ENCODE measurements around the gene PHKB. TPM values are rescaled to one million over a fixed set of nuclear protein-coding genes. Genes with fewer than 3 reads are reported as not detected.

PHKB gene
- total and polyA plus RNA-seq, 2 donors (not counting 1 experiment from before 2014, with no cell fraction given): 79.0 to 103 TPM

DNA sequence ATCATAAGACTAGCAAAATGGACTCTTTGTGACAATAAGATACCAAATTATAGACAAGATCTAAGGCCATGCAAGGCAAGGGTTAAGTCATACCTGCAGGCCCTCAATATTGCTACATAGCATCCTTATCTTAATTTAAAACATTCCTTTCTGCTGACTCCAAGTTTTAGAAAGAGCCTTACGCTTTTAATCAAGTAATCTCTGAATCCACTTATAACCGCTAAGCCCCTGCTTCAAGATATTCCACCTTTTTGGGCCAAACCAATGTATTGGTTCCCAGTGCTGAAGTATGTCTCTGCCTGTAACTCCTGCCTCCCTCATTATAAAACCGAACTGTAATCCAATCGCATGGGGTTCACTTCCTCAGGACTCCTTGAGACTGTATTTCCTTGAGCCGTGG lies 255.4 kb downstream of the PHKB start:
- H3K9me3 ChIP-seq (ENCODE audit: control insufficient read depth, insufficient read depth, low read depth, low read length): no peaks in the 10 kb centered on the region
- TF ChIP-seq EZH2 (IDR thresholded peaks at IDR 0.05; ENCODE audit: low read length, missing control alignments): no peak
- TF ChIP-seq, protein P1, sequence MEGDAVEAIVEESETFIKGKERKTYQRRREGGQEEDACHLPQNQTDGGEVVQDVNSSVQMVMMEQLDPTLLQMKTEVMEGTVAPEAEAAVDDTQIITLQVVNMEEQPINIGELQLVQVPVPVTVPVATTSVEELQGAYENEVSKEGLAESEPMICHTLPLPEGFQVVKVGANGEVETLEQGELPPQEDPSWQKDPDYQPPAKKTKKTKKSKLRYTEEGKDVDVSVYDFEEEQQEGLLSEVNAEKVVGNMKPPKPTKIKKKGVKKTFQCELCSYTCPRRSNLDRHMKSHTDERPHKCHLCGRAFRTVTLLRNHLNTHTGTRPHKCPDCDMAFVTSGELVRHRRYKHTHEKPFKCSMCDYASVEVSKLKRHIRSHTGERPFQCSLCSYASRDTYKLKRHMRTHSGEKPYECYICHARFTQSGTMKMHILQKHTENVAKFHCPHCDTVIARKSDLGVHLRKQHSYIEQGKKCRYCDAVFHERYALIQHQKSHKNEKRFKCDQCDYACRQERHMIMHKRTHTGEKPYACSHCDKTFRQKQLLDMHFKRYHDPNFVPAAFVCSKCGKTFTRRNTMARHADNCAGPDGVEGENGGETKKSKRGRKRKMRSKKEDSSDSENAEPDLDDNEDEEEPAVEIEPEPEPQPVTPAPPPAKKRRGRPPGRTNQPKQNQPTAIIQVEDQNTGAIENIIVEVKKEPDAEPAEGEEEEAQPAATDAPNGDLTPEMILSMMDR (conservative IDR thresholded peaks at IDR 0.05 in 1 of 2, IDR thresholded peaks at IDR 0.05 in 1 of 2; ENCODE audit: low read depth in 1 of 2, low read length in 2 of 2): no peak
- H3K36me3 ChIP-seq (ENCODE audit: control insufficient read depth, insufficient read depth, low read length): no peaks in the 10 kb centered on the region
- no peak overlapping the region for H3K4me2 ChIP-seq (ENCODE audit: extremely low read depth, insufficient read depth, low read length)
- no peaks in the 10 kb centered on the region for H3K4me1 ChIP-seq (ENCODE audit: control insufficient read depth, extremely low read depth, insufficient read depth, low read length)
- no peaks in the 10 kb centered on the region for H3K79me2 ChIP-seq (ENCODE audit: control insufficient read depth, insufficient read depth, low read length)
- peak in 1 of 2 donors; percentile 77 for DNase-seq (ENCODE audit: low read depth in 2 of 2)
- H4K20me1 ChIP-seq (ENCODE audit: control insufficient read depth, extremely low read depth, insufficient read depth, low read length): no peaks in the 10 kb centered on the region
- no peak overlapping the region for H3K27ac ChIP-seq (ENCODE audit: insufficient read depth, low read length)
- H3K27me3 ChIP-seq (ENCODE audit: control insufficient read depth, insufficient read depth, low read length): no peaks in the 10 kb centered on the region
- no peak overlapping the region for H3K9ac ChIP-seq (ENCODE audit: insufficient read depth, low read length)
- no peak overlapping the region for H3K4me3 ChIP-seq (replicated peaks in 1 of 4; ENCODE audit: control extremely low read depth in 1 of 4, insufficient read depth in 1 of 4, low read depth in 3 of 4, low read length in 4 of 4)
- H2AFZ ChIP-seq (ENCODE audit: low read length): no peak overlapping the region

DNA sequence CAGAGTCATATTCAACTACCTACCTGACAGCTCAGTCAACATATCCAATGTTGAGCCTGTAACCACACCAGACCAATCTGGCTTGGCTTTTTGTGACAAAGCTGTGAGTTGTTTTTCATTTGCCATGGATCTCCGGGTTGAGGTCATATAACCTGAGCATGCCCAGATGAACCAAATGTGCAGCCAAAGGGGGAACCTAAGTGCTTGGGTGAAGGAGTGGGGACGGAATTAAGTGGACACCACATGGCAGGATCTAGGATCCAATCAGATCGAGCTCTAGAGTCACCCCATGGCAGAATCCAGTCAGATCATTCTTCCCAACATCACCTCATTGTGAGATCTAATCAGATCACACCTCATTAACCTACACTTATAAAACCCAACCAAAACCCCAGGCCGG lies 258.6 kb downstream of the PHKB start:
- no peak overlapping the region for H3K4me3 ChIP-seq (replicated peaks in 1 of 4; ENCODE audit: control extremely low read depth in 1 of 4, insufficient read depth in 1 of 4, low read depth in 3 of 4, low read length in 4 of 4)
- no peaks in the 10 kb centered on the region for H4K20me1 ChIP-seq (ENCODE audit: control insufficient read depth, extremely low read depth, insufficient read depth, low read length)
- no peak overlapping the region for H3K27ac ChIP-seq (ENCODE audit: insufficient read depth, low read length)
- TF ChIP-seq EZH2 (IDR thresholded peaks at IDR 0.05; ENCODE audit: low read length, missing control alignments): no peak
- TF ChIP-seq, protein P1 (conservative IDR thresholded peaks at IDR 0.05 in 1 of 2, IDR thresholded peaks at IDR 0.05 in 1 of 2; ENCODE audit: low read depth in 1 of 2, low read length in 2 of 2): no peak
- no peak for DNase-seq (ENCODE audit: low read depth in 2 of 2)
- no peak overlapping the region for H2AFZ ChIP-seq (ENCODE audit: low read length)
- no peaks in the 10 kb centered on the region for H3K9me3 ChIP-seq (ENCODE audit: control insufficient read depth, insufficient read depth, low read depth, low read length)
- H3K4me2 ChIP-seq (ENCODE audit: extremely low read depth, insufficient read depth, low read length): no peak overlapping the region
- H3K79me2 ChIP-seq (ENCODE audit: control insufficient read depth, insufficient read depth, low read length): no peaks in the 10 kb centered on the region
- H3K36me3 ChIP-seq (ENCODE audit: control insufficient read depth, insufficient read depth, low read length): no peaks in the 10 kb centered on the region
- H3K27me3 ChIP-seq (ENCODE audit: control insufficient read depth, insufficient read depth, low read length): no peaks in the 10 kb centered on the region
- H3K9ac ChIP-seq (ENCODE audit: insufficient read depth, low read length): no peak overlapping the region
- no peaks in the 10 kb centered on the region for H3K4me1 ChIP-seq (ENCODE audit: control insufficient read depth, extremely low read depth, insufficient read depth, low read length)

DNA sequence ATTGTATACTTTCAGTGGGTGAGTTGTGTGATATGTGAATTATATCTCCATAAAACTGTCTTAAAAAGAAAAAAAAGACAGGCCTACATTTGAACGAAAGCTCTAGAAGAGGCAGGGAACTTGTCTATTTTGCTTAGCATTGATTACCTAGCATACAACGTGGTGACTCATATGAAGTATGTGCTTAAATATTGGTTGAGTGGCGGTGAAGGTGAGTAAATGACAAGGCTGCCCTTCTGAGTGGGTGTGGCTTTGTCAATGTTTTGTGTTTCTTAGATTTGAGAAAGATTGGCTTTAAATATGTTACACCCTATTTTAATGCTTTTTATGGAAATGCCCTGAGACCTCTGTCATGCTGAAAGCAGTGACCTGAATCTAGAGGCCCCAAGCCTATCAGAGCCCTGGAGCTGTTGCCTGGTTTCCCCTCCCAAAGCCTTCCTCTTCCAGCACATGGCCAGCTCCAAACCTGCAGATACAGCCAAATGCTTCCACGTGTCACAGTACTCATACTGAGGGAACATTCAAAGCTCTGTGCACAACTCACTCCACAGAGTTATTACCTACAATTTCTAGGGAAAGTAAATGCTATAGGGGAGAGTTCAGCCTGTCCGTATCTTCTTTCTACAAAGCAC lies 260.0 kb downstream of the PHKB start:
- H2AFZ ChIP-seq (ENCODE audit: low read length): no peak overlapping the region
- no peaks in the 10 kb centered on the region for H3K79me2 ChIP-seq (ENCODE audit: control insufficient read depth, insufficient read depth, low read length)
- TF ChIP-seq, protein P1 (conservative IDR thresholded peaks at IDR 0.05 in 1 of 2, IDR thresholded peaks at IDR 0.05 in 1 of 2; ENCODE audit: low read depth in 1 of 2, low read length in 2 of 2): no peak
- no peak for TF ChIP-seq EZH2 (IDR thresholded peaks at IDR 0.05; ENCODE audit: low read length, missing control alignments)

More for the DNA sequence above, 260.0 kb downstream of the PHKB start:
- Histone ChIP-seq H3K27ac (ENCODE audit: insufficient read depth, low read length) (no peak overlapping the region), H4K20me1 (ENCODE audit: control insufficient read depth, extremely low read depth, insufficient read depth, low read length) (no peaks in the 10 kb centered on the region), H3K36me3 (ENCODE audit: control insufficient read depth, insufficient read depth, low read length) (no peaks in the 10 kb centered on the region), H3K4me2 (ENCODE audit: extremely low read depth, insufficient read depth, low read length) (no peak overlapping the region), H3K4me1 (ENCODE audit: control insufficient read depth, extremely low read depth, insufficient read depth, low read length) (no peaks in the 10 kb centered on the region), H3K4me3 (replicated peaks in 1 of 4; ENCODE audit: control extremely low read depth in 1 of 4, insufficient read depth in 1 of 4, low read depth in 3 of 4, low read length in 4 of 4) (no peak overlapping the region), H3K9me3 (ENCODE audit: control insufficient read depth, insufficient read depth, low read depth, low read length) (no peaks in the 10 kb centered on the region), H3K9ac (ENCODE audit: insufficient read depth, low read length) (no peak overlapping the region), H3K27me3 (ENCODE audit: control insufficient read depth, insufficient read depth, low read length) (no peaks in the 10 kb centered on the region)
- no peak for DNase-seq (ENCODE audit: low read depth in 2 of 2)
